Psoas muscle (tissue), 8 donors: Measurements from ENCODE around the gene POMC. TPM values are rescaled to one million over a fixed set of nuclear protein-coding genes. Genes with fewer than 3 reads are reported as not detected.

Source experiments
- ATAC-seq, 4 donors: fragments of 200-7000 bp; cut with Tn5 transposase; one replicate each; pipeline ENCODE4 v1.9.1; 2020; ENCODE audit warnings: moderate library complexity in 3 of 4, mild to moderate bottlenecking in 2 of 4
- DNase-seq, 2 donors: peaks; one replicate each; pipeline ENCODE4 v3.0.0-alpha.2; 2020
- H3K27ac ChIP-seq: fragments of 200-600 bp; one replicate; pipeline ENCODE4 v1.8.0; 2022
- H3K27me3 ChIP-seq, 3 donors: fragments of 200-600 bp in 1 of 3; one replicate each; pipeline versions ENCODE4 v1.6.1 to v1.8.0; 2013 to 2022; ENCODE audit warnings: low read length in 2 of 3, mild to moderate bottlenecking in 2 of 3, moderate library complexity in 1 of 3; ENCODE audit not compliant: insufficient read depth in 3 of 3
- H3K36me3 ChIP-seq, 2 donors: fragments of 200-600 bp in 1 of 2; one replicate each; pipeline versions ENCODE4 v1.6.1 to v1.8.0; 2013 to 2022; ENCODE audit warnings: low read depth in 1 of 2, mild to moderate bottlenecking in 1 of 2, moderate library complexity in 1 of 2; ENCODE audit not compliant: insufficient read depth in 1 of 2
- H3K4me1 ChIP-seq: fragments of 200-600 bp; one replicate; pipeline ENCODE4 v1.8.0; 2022
- H3K4me3 ChIP-seq: fragments of 200-600 bp; one replicate; pipeline ENCODE4 v1.8.0; 2022; ENCODE audit warnings: mild to moderate bottlenecking
- H3K9me3 ChIP-seq: fragments of 200-600 bp; one replicate; pipeline ENCODE4 v1.8.0; 2022
- CTCF ChIP-seq: fragments of 200-600 bp; IDR thresholded peaks from one replicate; pipeline ENCODE4 v1.8.0; 2022; ENCODE audit warnings: antibody characterized with exemption
- WGBS, 3 donors: extraction: QIAGEN DNeasy Blood & Tissue Kit; methylation state at CpG; one replicate each; pipeline versions ENCODE4 v1.1.6 to v1.1.7; 2013; 5-methylcytosine and 5-hydroxymethylcytosine counted together
- intact Hi-C, 2 donors: fragments of 100-400 bp; cut with DNase I; formaldehyde crosslinking; loops; one replicate each; pipeline versions ENCODE4 v1.11.0 to v1.14.2; 2022
- polyA plus RNA-seq, 3 donors: library from polyadenylated mRNA; stranded (reverse); fragments of 200-250 nt; gene quantifications; one replicate each; pipeline ENCODE4 v1.2.3, GENCODE V29; 2013
- total RNA-seq, 4 donors: library from RNA; stranded (reverse); fragmentation: NEBNext Ultra II Directional in 2 of 4; extraction: Animal tissue kit (Norgen Biotek cat#: 25700) in 2 of 4; gene quantifications; one replicate each; pipeline versions ENCODE4 v1.2.1 to v1.2.4, GENCODE V29; 2021 to 2023
- donor health status: healthy with polysubstance abuse.
- donor health status: DM: no; HTN: no; CAD: no; lungs with moderate emphysema.
- donor health status: Bipolar disorder and iron deficiency.
- donor health status: healthy.
- donor health status: DM: yes; HTN: yes; CAD: no.
- donor health status: DM: no; HTN: no; CAD: no.
- donor health status: DM: no; HTN: no; CAD: no.
- donor health status: DM: yes; HTN: yes; CAD: no.

The POMC gene
- total and polyA plus RNA-seq, 7 donors, result 1.8 to 15.2 (median 3.3) TPM

GRCh38 chr2:25201794-25202193 is 33.4 kb upstream of the POMC start:
- TF ChIP-seq CTCF, result no peak
- H3K4me3 ChIP-seq, result no peak overlapping the region
- no peaks in the 10 kb centered on the region for H3K9me3 ChIP-seq
- ATAC-seq (no peak), DNase-seq (no peak)
- no peaks in the 10 kb centered on the region for H3K4me1 ChIP-seq
- 94 to 96% (median 95%) methylated on average over 7 of the region's 7 CpGs for WGBS, 3 donors
- intact Hi-C loops, result no loop called here
- H3K27ac ChIP-seq, result no peak overlapping the region
- H3K27me3 ChIP-seq, result no peaks in the 10 kb centered on the region
- H3K36me3 ChIP-seq, result no peaks in the 10 kb centered on the region

- intact Hi-C loops, result no loop called here
- no peak overlapping the region for H3K27ac ChIP-seq
- ATAC-seq, result no peak
- H3K36me3 ChIP-seq, result no peaks in the 10 kb centered on the region
- H3K4me1 ChIP-seq, result no peaks in the 10 kb centered on the region
- H3K27me3 ChIP-seq, result no peaks in the 10 kb centered on the region
- H3K4me3 ChIP-seq, result no peak overlapping the region
- no peak for DNase-seq
- WGBS, 3 donors, result 78 to 84% (median 82%) methylated on average over 6 of the region's 6 CpGs
- no peaks in the 10 kb centered on the region for H3K9me3 ChIP-seq
- no peak for TF ChIP-seq CTCF
These were observed 32.9 kb upstream of the POMC start for GRCh38 chr2:25201265-25201664.

GRCh38 chr2:25198576-25198975 is 30.2 kb upstream of the POMC start:
- Histone ChIP-seq H3K36me3 (no peaks in the 10 kb centered on the region), H3K4me3 (no peak overlapping the region), H3K27me3 (no peaks in the 10 kb centered on the region), H3K9me3 (no peaks in the 10 kb centered on the region), H3K27ac (no peak overlapping the region), H3K4me1 (no peaks in the 10 kb centered on the region)
- DNase-seq, result no peak
- TF ChIP-seq CTCF, result no peak
- intact Hi-C loops, result loop anchor here in 1 of 2 donors (5.0 kb wide), 1 partner anchor 221 kb away; no protein-coding TSS in a partner anchor
- WGBS, 3 donors, result 68 to 77% (median 74%) methylated on average over 5 of the region's 5 CpGs
- no peak for ATAC-seq

- no peak for TF ChIP-seq CTCF
These were observed 29.8 kb upstream of the POMC start for GRCh38 chr2:25198209-25198525.

More at GRCh38 chr2:25198209-25198525, 29.8 kb upstream of the POMC start:
- intact Hi-C loops, result loop anchor here in 1 of 2 donors (5.0 kb wide), 1 partner anchor 221 kb away; no protein-coding TSS in a partner anchor
- H3K27me3 ChIP-seq, result no peaks in the 10 kb centered on the region
- no peak for ATAC-seq
- no peaks in the 10 kb centered on the region for H3K9me3 ChIP-seq
- H3K4me1 ChIP-seq, result no peaks in the 10 kb centered on the region
- 39 to 51% (median 44%) methylated on average over 4 of the region's 4 CpGs for WGBS, 3 donors
- no peak overlapping the region for H3K4me3 ChIP-seq
- no peak for DNase-seq
- H3K36me3 ChIP-seq, result no peaks in the 10 kb centered on the region
- H3K27ac ChIP-seq, result no peak overlapping the region
